Gastrocnemius medialis (tissue), 4 donors: Measurements from ENCODE around the gene MAPK1.

Experiments
- POLR2A ChIP-seq, 2 donors: fragments of 450-650 bp; IDR thresholded peaks; one replicate each; pipeline ENCODE4 v1.6.1; 2017; ENCODE audit warnings: antibody characterized with exemption in 2 of 2, mild to moderate bottlenecking in 2 of 2, moderate library complexity in 2 of 2
- TF ChIP-seq, protein P1 (sequence below), 5 experiments: fragments of 450-650 bp in 3 of 5; fragments of 200-600 bp in 2 of 5; sonication (generic) in 2 of 5; IDR thresholded peaks in 4 of 5; conservative IDR thresholded peaks in 1 of 5; 1 replicate in 4 of 5; 2 replicates in 1 of 5; pipeline ENCODE4 v1.5.1; 2016 to 2019; ENCODE audit warnings: antibody characterized with exemption in 5 of 5, mild to moderate bottlenecking in 3 of 5, moderate library complexity in 3 of 5

DNA sequence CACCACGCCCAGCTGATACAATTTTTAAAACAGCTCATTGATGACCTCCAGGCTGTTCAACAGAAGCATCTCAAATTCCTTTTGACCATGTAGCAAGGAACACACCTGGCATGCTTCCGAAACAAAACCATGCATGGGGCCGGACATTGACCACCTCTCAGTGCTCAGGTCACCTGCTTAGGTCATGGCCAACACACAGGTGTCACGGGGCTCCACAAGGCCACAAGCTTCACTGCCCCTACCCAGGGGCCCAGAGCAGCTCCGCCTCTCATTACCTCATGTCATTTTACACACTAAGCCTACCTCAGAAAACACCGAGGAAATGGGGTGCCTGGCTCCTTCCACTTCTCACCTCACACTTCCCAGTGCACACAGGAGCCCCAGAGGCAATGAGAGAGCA, 158.5 kb downstream of the MAPK1 start:
- TF ChIP-seq, protein P1, sequence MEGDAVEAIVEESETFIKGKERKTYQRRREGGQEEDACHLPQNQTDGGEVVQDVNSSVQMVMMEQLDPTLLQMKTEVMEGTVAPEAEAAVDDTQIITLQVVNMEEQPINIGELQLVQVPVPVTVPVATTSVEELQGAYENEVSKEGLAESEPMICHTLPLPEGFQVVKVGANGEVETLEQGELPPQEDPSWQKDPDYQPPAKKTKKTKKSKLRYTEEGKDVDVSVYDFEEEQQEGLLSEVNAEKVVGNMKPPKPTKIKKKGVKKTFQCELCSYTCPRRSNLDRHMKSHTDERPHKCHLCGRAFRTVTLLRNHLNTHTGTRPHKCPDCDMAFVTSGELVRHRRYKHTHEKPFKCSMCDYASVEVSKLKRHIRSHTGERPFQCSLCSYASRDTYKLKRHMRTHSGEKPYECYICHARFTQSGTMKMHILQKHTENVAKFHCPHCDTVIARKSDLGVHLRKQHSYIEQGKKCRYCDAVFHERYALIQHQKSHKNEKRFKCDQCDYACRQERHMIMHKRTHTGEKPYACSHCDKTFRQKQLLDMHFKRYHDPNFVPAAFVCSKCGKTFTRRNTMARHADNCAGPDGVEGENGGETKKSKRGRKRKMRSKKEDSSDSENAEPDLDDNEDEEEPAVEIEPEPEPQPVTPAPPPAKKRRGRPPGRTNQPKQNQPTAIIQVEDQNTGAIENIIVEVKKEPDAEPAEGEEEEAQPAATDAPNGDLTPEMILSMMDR (IDR thresholded peaks at IDR 0.05 in 4 of 5, conservative IDR thresholded peaks at IDR 0.05 in 1 of 5): no peak
- no peak for TF ChIP-seq POLR2A (IDR thresholded peaks at IDR 0.05)
